Activated CD4-positive, alpha-beta T cell treated with anti-CD3 and anti-CD28 coated beads for 36 hours (primary cell): ENCODE measurements around the gene EIF3J. TPM values are rescaled to one million over a fixed set of nuclear protein-coding genes. Genes with fewer than 3 reads are reported as not detected.

Experiments used
- ATAC-seq: fragments of 200-7000 bp; cut with Tn5 transposase; one replicate; pipeline ENCODE4 v1.10.0; 2021; ENCODE audit warnings: mild to moderate bottlenecking, moderate library complexity
- CTCF ChIA-PET: fragments of 350-600 bp; sonication (Branson Sonifier 250); formaldehyde crosslinking; loops from one replicate; lab custom pipeline; 2021; ENCODE audit warnings: antibody characterized with exemption; lab: Charles Lee
- POLR2A ChIA-PET: fragments of 350-600 bp; sonication (Branson Sonifier 250); formaldehyde crosslinking; loops from one replicate; lab custom pipeline; 2021; ENCODE audit warnings: antibody characterized with exemption, inconsistent platforms; lab: Charles Lee
- DNase-seq: peaks from one replicate; pipeline ENCODE4 v3.0.0-alpha.2; 2020
- H3K27ac Mint-ChIP-seq: one replicate; pipeline ENCODE4 v1.8.0; 2021; ENCODE audit warnings: mixed read lengths
- H3K27me3 Mint-ChIP-seq: one replicate; pipeline ENCODE4 v1.8.0; 2021; ENCODE audit warnings: mixed read lengths
- H3K36me3 Mint-ChIP-seq: one replicate; pipeline ENCODE4 v1.8.0; 2021; ENCODE audit warnings: low read depth, mixed read lengths
- H3K4me1 Mint-ChIP-seq: one replicate; pipeline ENCODE4 v1.8.0; 2021; ENCODE audit warnings: mixed read lengths
- H3K4me3 Mint-ChIP-seq: one replicate; pipeline ENCODE4 v1.8.0; 2021; ENCODE audit warnings: mild to moderate bottlenecking, moderate library complexity, mixed read lengths
- H3K9me3 Mint-ChIP-seq: one replicate; pipeline ENCODE4 v1.8.0; 2021; ENCODE audit warnings: low read depth, mixed read lengths
- intact Hi-C, 2 experiments: fragments of 100-400 bp; cut with DNase I in 1 of 2; cut with micrococcal nuclease in 1 of 2; formaldehyde crosslinking; loops; one replicate each; pipeline versions ENCODE4 v1.14.2 to v1.15.1; 2022 to 2024; cut with DNase I, micrococcal nuclease
- total RNA-seq, 2 experiments: library from RNA; stranded (reverse); gene quantifications; one replicate each; pipeline ENCODE4 v1.2.3, GENCODE V29; 2021

The EIF3J gene
- total RNA-seq, 2 experiments from 2014 or later: 106 to 143 TPM

- Mint-ChIP-seq H3K9me3 (peaks cover 3% of the 10 kb centered on the region), H3K27ac (no peak overlapping the region), H3K36me3 (peaks cover 62% of the 10 kb centered on the region), H3K27me3 (no peaks in the 10 kb centered on the region), H3K4me1 (peaks cover 1% of the 10 kb centered on the region), H3K4me3 (no peak overlapping the region)
- intact Hi-C loops: no loop called here
- ChIA-PET POLR2A (no interaction called here), CTCF (no interaction called here)
- ATAC-seq (no peak), DNase-seq (no peak)
Measured at GRCh38 chr15:44566155-44566540, 29.2 kb downstream of the EIF3J start.

DNA sequence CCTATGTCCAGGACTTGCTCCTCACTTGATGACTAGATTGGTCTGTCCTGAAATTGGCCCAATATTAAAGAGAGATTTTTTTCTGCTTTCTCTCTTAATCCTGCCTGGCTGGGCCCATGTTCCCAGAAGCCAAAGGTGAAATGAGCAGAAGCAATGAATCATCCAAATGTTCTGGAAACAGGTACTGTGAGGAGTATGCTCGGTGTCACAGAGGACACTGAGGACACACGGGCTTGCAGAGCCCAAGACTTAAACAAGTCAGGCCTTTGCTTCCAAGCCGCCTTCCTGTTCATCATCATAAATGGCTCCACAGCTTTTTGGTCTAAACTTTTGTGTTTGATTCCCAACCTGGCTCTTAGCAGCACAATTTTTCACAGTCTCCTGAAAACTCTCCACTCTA is 31.4 kb downstream of the EIF3J start:
- Mint-ChIP-seq H3K27me3 (no peaks in the 10 kb centered on the region), H3K9me3 (peaks cover 3% of the 10 kb centered on the region), H3K36me3 (peaks cover 49% of the 10 kb centered on the region), H3K27ac (no peak overlapping the region), H3K4me1 (no peaks in the 10 kb centered on the region), H3K4me3 (no peak overlapping the region)
- DNase-seq (no peak), ATAC-seq (no peak)
- CTCF ChIA-PET: interaction anchor here (0.6 to 0.7 kb wide), 2 partner anchors 10 to 23 kb away, joined by 3 read pairs; no protein-coding TSS in a partner anchor
- intact Hi-C loops: no loop called here
- POLR2A ChIA-PET: no interaction called here

DNA sequence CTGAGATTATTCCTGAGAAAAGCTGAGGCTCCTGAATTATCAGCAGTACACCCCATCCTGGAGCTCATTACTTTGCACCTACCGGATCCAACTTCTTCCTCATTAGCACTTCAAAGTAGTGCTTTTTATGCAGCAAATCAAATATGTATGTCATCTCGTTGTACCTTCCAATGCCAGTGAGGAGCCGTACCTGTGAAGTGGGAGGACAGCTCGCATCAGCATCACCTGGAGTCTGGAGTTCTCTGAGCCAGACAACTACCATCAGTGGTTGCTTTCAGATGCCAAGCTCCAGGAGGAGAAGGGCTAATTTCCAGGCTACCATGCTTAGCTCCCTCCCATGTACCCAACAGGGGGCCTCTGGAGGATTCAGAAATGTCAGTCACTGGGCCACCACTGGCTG is 32.4 kb downstream of the EIF3J start:
- CTCF ChIA-PET: interaction anchor here (0.6 to 1.3 kb wide), 2 partner anchors 12 to 18 kb away, joined by 3 to 5 read pairs; no protein-coding TSS in a partner anchor
- Mint-ChIP-seq H3K9me3 (peaks cover 3% of the 10 kb centered on the region), H3K27ac (no peak overlapping the region), H3K4me1 (no peaks in the 10 kb centered on the region), H3K27me3 (no peaks in the 10 kb centered on the region), H3K36me3 (peaks cover 47% of the 10 kb centered on the region), H3K4me3 (no peak overlapping the region)
- DNase-seq: no peak
- no peak for ATAC-seq
- POLR2A ChIA-PET: no interaction called here
- intact Hi-C loops: no loop called here

- H3K4me3 Mint-ChIP-seq: no peak overlapping the region
- H3K36me3 Mint-ChIP-seq: peaks cover 44% of the 10 kb centered on the region
- H3K27me3 Mint-ChIP-seq: no peaks in the 10 kb centered on the region
- peak overlapping the region; percentile 37 for H3K27ac Mint-ChIP-seq
- no peaks in the 10 kb centered on the region for H3K4me1 Mint-ChIP-seq
- intact Hi-C loops: no loop called here
- DNase-seq (no peak), ATAC-seq (no peak)
- no peaks in the 10 kb centered on the region for H3K9me3 Mint-ChIP-seq
- POLR2A ChIA-PET: no interaction called here
- CTCF ChIA-PET: interaction anchor here (1.3 kb wide), 1 partner anchor 11 kb away, joined by 5 read pairs; no protein-coding TSS in a partner anchor
Measured at GRCh38 chr15:44570361-44570760, 33.4 kb downstream of the EIF3J start.

DNA sequence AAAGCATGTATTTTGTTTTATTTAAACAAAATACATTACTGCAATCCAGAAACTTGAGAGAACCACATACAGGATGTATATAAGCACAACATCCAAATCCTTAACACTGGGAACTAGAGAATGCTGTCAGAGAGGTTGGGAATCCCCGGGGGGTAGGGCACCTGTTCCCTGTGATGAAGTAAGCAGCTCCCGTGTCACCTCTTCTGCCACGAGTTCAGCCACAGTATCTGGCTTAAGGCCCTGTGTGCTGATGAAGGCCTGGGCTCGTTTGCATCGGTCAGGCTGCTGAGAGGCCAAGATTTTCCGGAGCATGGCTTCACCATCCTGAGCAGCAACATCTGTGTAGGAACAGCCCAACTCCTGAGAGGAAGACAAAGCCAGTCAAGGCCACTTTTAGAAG is 36.4 kb downstream of the EIF3J start:
- peaks cover 2% of the 10 kb centered on the region for H3K4me1 Mint-ChIP-seq
- no peaks in the 10 kb centered on the region for H3K27me3 Mint-ChIP-seq
- no peak overlapping the region for H3K4me3 Mint-ChIP-seq
- DNase-seq: no peak
- H3K36me3 Mint-ChIP-seq: peaks cover 27% of the 10 kb centered on the region
- H3K27ac Mint-ChIP-seq: peak overlapping the region; percentile 13
- H3K9me3 Mint-ChIP-seq: no peaks in the 10 kb centered on the region
- no peak for ATAC-seq
- POLR2A ChIA-PET: no interaction called here
- intact Hi-C loops: no loop called here
- CTCF ChIA-PET: interaction anchor here (0.9 to 1.2 kb wide), 4 partner anchors 10 to 213 kb away, joined by 3 to 4 read pairs (median 3); no protein-coding TSS in a partner anchor

DNA sequence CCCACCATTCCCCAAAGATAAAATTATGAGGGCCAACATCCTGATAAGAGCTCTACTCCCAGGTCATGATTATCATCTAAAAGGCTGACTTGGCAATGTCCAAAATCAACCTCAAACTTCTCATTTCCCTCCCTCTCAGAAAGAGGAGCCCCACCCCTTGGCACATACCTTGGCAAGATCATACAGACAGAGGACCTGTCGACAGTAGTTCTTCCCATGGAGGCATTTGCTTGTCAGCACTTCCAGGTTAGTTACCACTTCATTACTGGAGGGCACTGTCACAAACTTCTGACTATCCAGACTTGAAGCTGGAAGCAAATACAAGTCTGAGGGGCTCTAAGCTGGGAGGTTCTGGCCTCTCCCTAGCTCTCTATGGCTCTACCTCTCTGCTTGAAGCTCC is 37.8 kb downstream of the EIF3J start:
- DNase-seq (no peak), ATAC-seq (no peak)
- H3K27me3 Mint-ChIP-seq: no peaks in the 10 kb centered on the region
- no peaks in the 10 kb centered on the region for H3K9me3 Mint-ChIP-seq
- peaks cover 23% of the 10 kb centered on the region for H3K36me3 Mint-ChIP-seq
- no peak overlapping the region for H3K4me3 Mint-ChIP-seq
- H3K27ac Mint-ChIP-seq: peak overlapping the region; percentile 13
- intact Hi-C loops: no loop called here
- ChIA-PET CTCF (interaction anchor here (0.6 to 1.1 kb wide), 4 partner anchors 10 to 28 kb away, joined by 3 to 4 read pairs (median 4); no protein-coding TSS in a partner anchor), POLR2A (no interaction called here)
- H3K4me1 Mint-ChIP-seq: peaks cover 4% of the 10 kb centered on the region

DNA sequence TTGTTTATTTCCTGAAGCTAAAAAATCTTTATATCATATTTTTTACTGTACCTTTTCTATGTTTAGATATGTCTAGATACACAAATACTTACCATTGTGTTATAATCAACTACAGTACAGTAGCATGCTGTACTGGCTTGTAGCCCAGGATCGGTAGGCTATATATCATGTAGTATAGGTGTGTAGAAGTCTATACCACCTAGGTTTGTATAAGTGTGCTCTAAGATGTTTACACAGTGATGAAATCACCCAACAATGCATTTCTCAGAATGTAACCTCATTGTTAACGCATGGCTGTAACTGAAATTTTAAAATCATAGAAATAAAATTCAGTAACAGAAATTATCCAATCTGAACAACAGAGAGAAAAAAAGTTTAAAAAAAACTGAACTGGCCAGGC is 43.2 kb downstream of the EIF3J start:
- intact Hi-C loops: loop anchor here in 1 of 2 experiments (5.0 kb wide), 1 partner anchor 342 kb away; no protein-coding TSS in a partner anchor
- CTCF ChIA-PET: interaction anchor here (0.7 to 4.2 kb wide), 11 partner anchors 8 to 274 kb away, joined by 3 to 42 read pairs (median 5); partner anchors contain the start of genes SPG11 and TRIM69
- peaks cover 11% of the 10 kb centered on the region for H3K4me1 Mint-ChIP-seq
- H3K9me3 Mint-ChIP-seq: no peaks in the 10 kb centered on the region
- POLR2A ChIA-PET: no interaction called here
- DNase-seq (no peak), ATAC-seq (no peak)
- no peak overlapping the region for H3K27ac Mint-ChIP-seq
- no peaks in the 10 kb centered on the region for H3K27me3 Mint-ChIP-seq
- H3K4me3 Mint-ChIP-seq: no peak overlapping the region
- H3K36me3 Mint-ChIP-seq: peaks cover 27% of the 10 kb centered on the region

DNA sequence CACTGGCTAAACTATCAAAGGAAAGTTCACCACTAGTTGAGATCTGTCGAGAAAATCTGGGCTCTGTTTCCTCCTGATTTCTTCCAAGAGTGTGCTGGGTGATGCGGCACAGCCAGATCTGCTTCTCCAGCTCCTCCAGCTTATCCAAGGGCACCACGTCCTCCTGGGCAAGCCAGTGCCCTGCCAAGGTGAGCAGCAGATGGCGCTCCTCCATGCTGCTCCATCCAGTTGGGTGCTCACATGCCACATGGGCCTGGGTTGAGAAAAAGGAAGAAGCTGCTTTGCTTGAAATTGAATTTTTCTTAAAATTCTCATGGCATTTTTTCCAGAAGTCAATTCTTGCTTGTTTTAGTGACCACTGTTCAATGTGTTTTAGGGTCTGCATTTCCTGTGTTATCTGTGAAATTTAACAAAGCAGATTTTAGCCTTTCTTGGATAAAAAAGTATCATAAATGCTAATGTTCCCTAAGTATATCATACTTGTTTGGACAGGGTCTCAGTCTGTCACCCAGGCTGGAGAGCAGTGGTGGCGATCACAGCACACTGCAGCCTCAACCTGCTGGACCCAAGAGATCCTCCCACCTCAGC is 47.3 kb downstream of the EIF3J start:
- ChIA-PET CTCF (interaction anchor here (0.6 to 11.6 kb wide), 20 partner anchors 9 to 230 kb away, joined by 3 to 113 read pairs (median 4); partner anchors contain the start of genes SPG11 and TRIM69), POLR2A (no interaction called here)
- H3K27me3 Mint-ChIP-seq: no peaks in the 10 kb centered on the region
- H3K4me3 Mint-ChIP-seq: no peak overlapping the region
- DNase-seq (peak; percentile 81), ATAC-seq (peak; percentile 97)
- peaks cover 41% of the 10 kb centered on the region for H3K36me3 Mint-ChIP-seq
- H3K27ac Mint-ChIP-seq: no peak overlapping the region
- H3K4me1 Mint-ChIP-seq: peaks cover 6% of the 10 kb centered on the region
- intact Hi-C loops: loop anchor here in 1 of 2 experiments (1.0 to 5.0 kb wide), 3 partner anchors 154 to 453 kb away; no protein-coding TSS in a partner anchor
- no peaks in the 10 kb centered on the region for H3K9me3 Mint-ChIP-seq

DNA sequence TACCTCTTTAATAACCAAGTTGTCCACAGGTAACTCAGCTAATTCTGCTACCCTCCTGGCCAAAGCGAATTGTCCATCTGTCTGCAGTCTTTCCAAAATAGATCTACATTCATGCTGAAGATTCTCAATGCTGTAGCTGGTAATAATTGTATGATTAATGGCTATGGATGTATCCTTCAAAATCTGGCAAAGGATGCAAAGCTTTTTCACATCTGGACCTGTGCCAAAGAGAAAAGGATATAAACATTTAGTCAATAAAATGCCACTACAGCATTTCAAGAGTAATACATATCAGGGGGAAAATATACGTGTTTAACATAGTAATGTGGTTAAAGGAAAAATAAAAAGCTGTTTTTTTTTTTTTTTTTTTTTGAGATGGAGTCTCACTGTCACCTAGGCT is 48.7 kb downstream of the EIF3J start:
- Mint-ChIP-seq H3K36me3 (peaks cover 46% of the 10 kb centered on the region), H3K27ac (no peak overlapping the region), H3K4me3 (no peak overlapping the region), H3K4me1 (peaks cover 6% of the 10 kb centered on the region), H3K9me3 (no peaks in the 10 kb centered on the region), H3K27me3 (no peaks in the 10 kb centered on the region)
- ChIA-PET POLR2A (interaction anchor here (0.6 to 0.8 kb wide), 3 partner anchors 22 to 646 kb away, joined by 3 to 7 read pairs (median 4); no protein-coding TSS in a partner anchor), CTCF (interaction anchor here (0.6 to 11.6 kb wide), 9 partner anchors 7 to 317 kb away, joined by 3 to 113 read pairs (median 4); partner anchors contain the start of gene TRIM69)
- intact Hi-C loops: loop anchor here in 1 of 2 experiments (2.0 kb wide), 1 partner anchor 451 kb away; no protein-coding TSS in a partner anchor
- DNase-seq (no peak), ATAC-seq (no peak)

DNA sequence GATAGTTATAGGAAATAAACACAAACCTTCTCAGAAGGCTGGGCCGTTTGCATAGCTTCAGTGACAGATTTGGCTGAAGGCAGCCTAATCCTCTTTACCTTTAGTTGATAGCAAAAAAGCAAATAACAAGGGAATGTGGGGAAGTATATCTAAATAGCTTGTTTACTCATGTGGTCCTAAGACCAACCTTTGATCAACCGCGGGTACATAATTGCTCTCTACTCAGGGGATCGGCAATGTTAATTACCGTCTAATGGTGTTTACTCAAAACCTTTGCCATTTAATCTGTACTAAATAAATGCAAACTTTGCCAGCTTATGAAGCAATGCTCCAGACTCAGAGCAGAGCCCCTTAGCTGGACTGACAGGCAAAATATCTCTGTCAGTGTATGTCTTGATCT is 51.6 kb downstream of the EIF3J start:
- ATAC-seq (no peak), DNase-seq (no peak)
- Mint-ChIP-seq H3K4me3 (no peak overlapping the region), H3K36me3 (peaks cover 48% of the 10 kb centered on the region), H3K27me3 (no peaks in the 10 kb centered on the region), H3K9me3 (no peaks in the 10 kb centered on the region), H3K4me1 (peaks cover 3% of the 10 kb centered on the region), H3K27ac (no peak overlapping the region)
- CTCF ChIA-PET: interaction anchor here (1.1 to 11.6 kb wide), 5 partner anchors 9 to 149 kb away, joined by 3 to 113 read pairs (median 7); partner anchors contain the start of gene TRIM69
- POLR2A ChIA-PET: interaction anchor here (0.5 to 0.6 kb wide), 4 partner anchors 13 to 39 kb away, joined by 3 to 9 read pairs (median 3); no protein-coding TSS in a partner anchor
- intact Hi-C loops: no loop called here

DNA sequence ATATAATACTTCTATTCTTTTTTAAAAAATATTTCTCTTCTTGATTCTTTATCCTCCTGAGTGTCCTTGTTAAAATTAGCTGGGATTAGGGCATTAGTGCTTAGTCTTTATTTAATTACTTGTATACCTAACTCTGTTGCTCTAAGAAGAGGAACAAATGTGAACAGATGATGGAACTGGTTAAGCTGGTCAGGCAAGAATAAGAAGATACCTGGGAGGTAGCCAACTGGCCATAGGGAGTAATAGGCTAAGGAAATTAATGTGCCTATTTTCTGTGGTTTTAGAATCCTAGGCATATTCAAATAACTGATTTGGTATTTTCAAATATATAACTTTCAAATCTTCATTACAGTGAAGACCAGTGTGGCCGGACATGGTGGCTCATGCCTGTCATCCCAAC is 54.4 kb downstream of the EIF3J start:
- DNase-seq (no peak), ATAC-seq (no peak)
- intact Hi-C loops: loop anchor here in 1 of 2 experiments (5.0 kb wide), 1 partner anchor 261 kb away; no protein-coding TSS in a partner anchor
- ChIA-PET POLR2A (no interaction called here), CTCF (interaction anchor here (0.6 to 11.6 kb wide), 5 partner anchors 12 to 261 kb away, joined by 3 to 113 read pairs (median 5); partner anchors contain the start of genes SPG11 and TRIM69)
- Mint-ChIP-seq H3K9me3 (no peaks in the 10 kb centered on the region), H3K36me3 (peaks cover 47% of the 10 kb centered on the region), H3K27me3 (no peaks in the 10 kb centered on the region), H3K4me3 (no peak overlapping the region), H3K27ac (no peak overlapping the region), H3K4me1 (peaks cover 13% of the 10 kb centered on the region)
